Activated B cell treated with CpG ODN at 0.5 μM for 24 hours (primary cell): Measurements from ENCODE around the gene TANGO6. TPM values are rescaled to one million over a fixed set of nuclear protein-coding genes. Genes with fewer than 3 reads are reported as not detected.

ENCODE experiments used
- ATAC-seq: fragments of 200-7000 bp; cut with Tn5 transposase; one replicate; pipeline ENCODE4 v1.10.0; 2021; ENCODE audit warnings: low read depth, mild to moderate bottlenecking, moderate library complexity
- CTCF ChIA-PET: fragments of 350-600 bp; sonication (Branson Sonifier 250); formaldehyde crosslinking; loops from one replicate; lab custom pipeline; 2021; ENCODE audit warnings: antibody characterized with exemption; lab: Charles Lee
- POLR2A ChIA-PET: fragments of 350-600 bp; sonication (Branson Sonifier 250); formaldehyde crosslinking; loops from one replicate; lab custom pipeline; 2021; ENCODE audit warnings: antibody characterized with exemption; lab: Charles Lee
- DNase-seq: peaks from one replicate; pipeline ENCODE4 v3.0.0; 2022
- H3K27ac Mint-ChIP-seq: one replicate; pipeline ENCODE4 v1.8.0; 2020; ENCODE audit warnings: mixed read lengths
- H3K27me3 Mint-ChIP-seq: one replicate; pipeline ENCODE4 v1.8.0; 2021; ENCODE audit warnings: mixed read lengths
- H3K36me3 Mint-ChIP-seq: one replicate; pipeline ENCODE4 v1.8.0; 2021; ENCODE audit warnings: low read depth, mixed read lengths
- H3K4me1 Mint-ChIP-seq: one replicate; pipeline ENCODE4 v1.8.0; 2021; ENCODE audit warnings: mixed read lengths
- H3K4me3 Mint-ChIP-seq: one replicate; pipeline ENCODE4 v1.8.0; 2020; ENCODE audit warnings: mild to moderate bottlenecking, mixed read lengths
- H3K9me3 Mint-ChIP-seq: one replicate; pipeline ENCODE4 v1.8.0; 2020; ENCODE audit warnings: mixed read lengths
- CTCF ChIP-seq: fragments of 200-600 bp; IDR thresholded peaks from one replicate; pipeline ENCODE4 v1.8.0; 2022; ENCODE audit warnings: antibody characterized with exemption, mild to moderate bottlenecking
- intact Hi-C: fragments of 100-400 bp; cut with micrococcal nuclease; formaldehyde crosslinking; loops from one replicate; pipeline ENCODE4 v1.15.1; 2024
- total RNA-seq: library from RNA; stranded (reverse); gene quantifications from 2 replicates; pipeline ENCODE4 v1.2.3, GENCODE V29; 2022

Gene TANGO6
- total RNA-seq, 1 donor from 2014 or later, result 39.4 TPM

- Mint-ChIP-seq H3K4me1 (no peaks in the 10 kb centered on the region), H3K27me3 (no peaks in the 10 kb centered on the region), H3K4me3 (no peak overlapping the region), H3K9me3 (no peaks in the 10 kb centered on the region), H3K36me3 (peaks cover 21% of the 10 kb centered on the region), H3K27ac (no peak overlapping the region)
- ChIA-PET CTCF (no interaction called here), POLR2A (no interaction called here)
- intact Hi-C loops, result no loop called here
- DNase-seq (no peak), ATAC-seq (no peak)
- TF ChIP-seq CTCF, result no peak
Observed at GRCh38 chr16:68995011-68995504, 151.7 kb downstream of the TANGO6 start.

- Mint-ChIP-seq H3K4me1 (no peaks in the 10 kb centered on the region), H3K27me3 (no peaks in the 10 kb centered on the region), H3K27ac (no peak overlapping the region), H3K36me3 (peaks cover 29% of the 10 kb centered on the region), H3K9me3 (peaks cover 3% of the 10 kb centered on the region), H3K4me3 (no peak overlapping the region)
- ChIA-PET CTCF (no interaction called here), POLR2A (no interaction called here)
- no peak for TF ChIP-seq CTCF
- intact Hi-C loops, result no loop called here
- DNase-seq, result no peak
- no peak for ATAC-seq
Observed at GRCh38 chr16:68997564-68997963, 154.2 kb downstream of the TANGO6 start.

- no peaks in the 10 kb centered on the region for H3K4me1 Mint-ChIP-seq
- TF ChIP-seq CTCF, result no peak
- H3K9me3 Mint-ChIP-seq, result peaks cover 10% of the 10 kb centered on the region
- peaks cover 37% of the 10 kb centered on the region for H3K36me3 Mint-ChIP-seq
- no peaks in the 10 kb centered on the region for H3K27me3 Mint-ChIP-seq
- DNase-seq (no peak), ATAC-seq (no peak)
- intact Hi-C loops, result no loop called here
- no peak overlapping the region for H3K27ac Mint-ChIP-seq
- no peak overlapping the region for H3K4me3 Mint-ChIP-seq
- ChIA-PET CTCF (no interaction called here), POLR2A (no interaction called here)
Observed at GRCh38 chr16:68999114-68999513, 155.8 kb downstream of the TANGO6 start.

GRCh38 chr16:69003500-69003899 is 160.2 kb downstream of the TANGO6 start:
- peaks cover 16% of the 10 kb centered on the region for H3K4me1 Mint-ChIP-seq
- H3K9me3 Mint-ChIP-seq, result peaks cover 10% of the 10 kb centered on the region
- no peak for TF ChIP-seq CTCF
- peaks cover 29% of the 10 kb centered on the region for H3K36me3 Mint-ChIP-seq
- no peaks in the 10 kb centered on the region for H3K27me3 Mint-ChIP-seq
- intact Hi-C loops, result no loop called here
- no peak overlapping the region for H3K27ac Mint-ChIP-seq
- CTCF ChIA-PET, result no interaction called here
- ATAC-seq, result no peak
- no peak for DNase-seq
- POLR2A ChIA-PET, result no interaction called here
- no peak overlapping the region for H3K4me3 Mint-ChIP-seq

GRCh38 chr16:69005641-69006355 is 162.5 kb downstream of the TANGO6 start:
- CTCF ChIA-PET, result no interaction called here
- intact Hi-C loops, result no loop called here
- no peak for TF ChIP-seq CTCF
- POLR2A ChIA-PET, result no interaction called here
- H3K27ac Mint-ChIP-seq, result no peak overlapping the region
- no peaks in the 10 kb centered on the region for H3K27me3 Mint-ChIP-seq
- DNase-seq, result no peak
- no peak overlapping the region for H3K4me3 Mint-ChIP-seq
- peaks cover 10% of the 10 kb centered on the region for H3K9me3 Mint-ChIP-seq
- no peak for ATAC-seq
- peaks cover 38% of the 10 kb centered on the region for H3K36me3 Mint-ChIP-seq
- H3K4me1 Mint-ChIP-seq, result peaks cover 16% of the 10 kb centered on the region
